BE2C (cell line): ENCODE data around the gene SGPP1.

Source experiments
- DNase-seq: peaks from one replicate; pipeline ENCODE4 v3.0.0-alpha.2; 2020
- H3K27me3 ChIP-seq: fragments of 250-450 bp; sonication (Bioruptor Pico); 2 replicates; pipeline ENCODE4 v1.5.1; 2020; ENCODE audit warnings: mild to moderate bottlenecking
- H3K36me3 ChIP-seq: fragments of 250-450 bp; sonication (Bioruptor Pico); 2 replicates; pipeline ENCODE4 v1.5.1; 2020; ENCODE audit warnings: mild to moderate bottlenecking
- H3K4me1 ChIP-seq: fragments of 250-450 bp; sonication (Bioruptor Pico); 2 replicates; pipeline ENCODE4 v1.5.1; 2020
- H3K4me3 ChIP-seq: 2 replicates; pipeline ENCODE4 v1.5.1; 2011; ENCODE audit warnings: low read depth, low read length
- H3K9me3 ChIP-seq: fragments of 250-450 bp; sonication (Bioruptor Pico); 2 replicates; pipeline ENCODE4 v1.5.1; 2020
- CTCF ChIP-seq: IDR thresholded peaks from 2 replicates; pipeline ENCODE4 v1.5.1; 2012; ENCODE audit warnings: mild to moderate bottlenecking, low read depth, low read length

SGPP1 gene

GRCh38 chr14:63715360-63715759 lies 12.5 kb downstream of the SGPP1 start:
- Histone ChIP-seq H3K27me3 (no peaks in the 10 kb centered on the region), H3K4me1 (0 out of 2 replicates have a peak, but pooled peaks cover 3% of the 10 kb centered on the region), H3K36me3 (no peaks in the 10 kb centered on the region; the same call in none of the 2 replicates), H3K4me3 (no peak overlapping the region), H3K9me3 (peaks cover 7% of the 10 kb centered on the region; the same call in 1 of the 2 replicates)
- no peak for TF ChIP-seq CTCF
- no peak for DNase-seq

GRCh38 chr14:63713764-63714163 lies 14.1 kb downstream of the SGPP1 start:
- no peak for DNase-seq
- Histone ChIP-seq H3K4me3 (no peak overlapping the region), H3K9me3 (peaks cover 7% of the 10 kb centered on the region; the same call in 1 of the 2 replicates), H3K36me3 (no peaks in the 10 kb centered on the region; the same call in 1 of the 2 replicates), H3K27me3 (no peaks in the 10 kb centered on the region), H3K4me1 (0 out of 2 replicates have a peak, but pooled peaks cover 3% of the 10 kb centered on the region)
- no peak for TF ChIP-seq CTCF

DNA sequence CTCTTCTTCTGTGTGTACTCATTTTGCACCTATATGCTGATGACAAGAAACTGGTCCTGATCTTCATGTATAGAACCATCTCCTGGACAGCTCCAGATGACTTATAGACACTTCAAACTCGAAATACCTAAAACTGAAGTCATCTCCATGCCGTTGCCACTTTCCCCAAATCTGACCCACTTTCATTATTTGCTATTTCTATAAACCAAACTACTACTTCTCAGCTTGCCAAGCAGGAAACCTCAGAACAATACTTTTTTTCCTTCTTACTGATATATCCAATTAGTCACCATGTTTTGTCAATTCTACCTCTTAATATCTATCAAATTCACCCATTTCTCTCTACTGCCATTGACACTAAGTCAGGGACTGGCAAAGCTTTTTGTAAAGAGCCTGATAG lies 14.8 kb downstream of the SGPP1 start:
- no peaks in the 10 kb centered on the region for H3K27me3 ChIP-seq
- no peak overlapping the region for H3K4me3 ChIP-seq
- no peak for DNase-seq
- no peaks in the 10 kb centered on the region; the same call in 1 of the 2 replicates for H3K36me3 ChIP-seq
- no peak for TF ChIP-seq CTCF
- H3K4me1 ChIP-seq = 0 out of 2 replicates have a peak, but pooled peaks cover 3% of the 10 kb centered on the region
- H3K9me3 ChIP-seq = peaks cover 7% of the 10 kb centered on the region; the same call in 1 of the 2 replicates

DNA sequence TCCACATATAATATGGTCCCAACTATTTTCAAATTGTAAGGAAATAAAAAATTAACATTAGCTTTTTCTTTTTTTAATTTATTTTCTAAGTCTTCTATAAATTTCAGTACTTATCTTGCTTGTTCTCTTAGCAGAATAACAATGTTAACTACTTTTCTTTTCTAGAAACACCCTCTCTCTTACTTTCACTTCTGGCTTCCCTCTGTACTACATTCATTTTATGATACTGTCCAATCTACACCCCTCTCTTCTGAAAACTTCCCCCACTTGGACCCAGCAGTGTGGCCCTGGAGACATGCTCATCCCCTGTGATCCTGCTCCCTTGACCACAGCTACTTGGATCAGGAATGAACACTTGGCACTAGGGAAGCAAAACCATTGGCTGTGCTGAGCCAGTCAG lies 15.7 kb downstream of the SGPP1 start:
- Histone ChIP-seq H3K27me3 (no peaks in the 10 kb centered on the region), H3K36me3 (no peaks in the 10 kb centered on the region; the same call in 1 of the 2 replicates), H3K4me1 (0 out of 2 replicates have a peak, but pooled peaks cover 3% of the 10 kb centered on the region), H3K9me3 (no peaks in the 10 kb centered on the region), H3K4me3 (no peak overlapping the region)
- no peak for DNase-seq
- no peak for TF ChIP-seq CTCF

DNA sequence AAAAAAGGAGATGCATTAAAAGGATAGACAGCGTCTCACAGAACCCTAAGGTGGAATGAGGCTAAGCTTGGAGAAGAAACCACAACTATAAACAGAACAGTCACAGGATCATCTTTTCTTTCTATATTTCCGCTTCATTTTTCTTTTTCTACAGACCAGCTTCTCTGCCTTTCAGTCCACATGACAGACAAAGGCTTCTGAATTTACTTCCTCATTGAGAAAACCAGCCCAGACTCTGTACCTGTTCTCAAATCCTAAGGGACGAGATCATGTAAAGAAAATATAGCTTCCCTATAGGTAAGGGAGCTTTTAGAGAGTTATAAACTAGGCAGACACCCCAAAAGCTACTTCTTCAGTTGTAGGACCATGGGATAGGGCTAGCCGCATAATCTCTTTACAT lies 17.4 kb downstream of the SGPP1 start:
- H3K4me1 ChIP-seq = 0 out of 2 replicates have a peak, but pooled peaks cover 3% of the 10 kb centered on the region
- H3K27me3 ChIP-seq = no peaks in the 10 kb centered on the region
- TF ChIP-seq CTCF = no peak
- no peak overlapping the region for H3K4me3 ChIP-seq
- no peaks in the 10 kb centered on the region for H3K9me3 ChIP-seq
- H3K36me3 ChIP-seq = no peaks in the 10 kb centered on the region; the same call in 1 of the 2 replicates
- no peak for DNase-seq

DNA sequence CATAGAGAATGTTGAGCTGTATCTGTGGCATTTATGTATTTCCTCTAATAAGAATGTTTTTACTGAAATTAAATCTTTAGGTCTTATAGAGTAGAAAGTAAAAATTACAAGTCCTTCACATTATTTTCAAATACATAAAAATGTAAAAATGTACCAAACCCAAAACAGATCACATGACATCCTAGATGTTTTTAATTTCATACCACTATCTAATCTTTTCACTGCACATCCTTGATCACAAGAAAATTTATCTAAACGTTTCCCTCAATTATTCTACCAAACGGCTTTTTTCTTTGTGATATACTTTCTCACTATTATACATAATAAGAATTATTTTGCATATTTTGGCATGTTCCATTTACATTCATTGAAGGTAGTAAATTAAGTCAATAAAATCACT lies 18.3 kb downstream of the SGPP1 start:
- DNase-seq = no peak
- 0 out of 2 replicates have a peak, but pooled peaks cover 3% of the 10 kb centered on the region for H3K4me1 ChIP-seq
- H3K9me3 ChIP-seq = no peaks in the 10 kb centered on the region
- no peaks in the 10 kb centered on the region for H3K27me3 ChIP-seq
- TF ChIP-seq CTCF = no peak
- no peaks in the 10 kb centered on the region; the same call in 1 of the 2 replicates for H3K36me3 ChIP-seq
- H3K4me3 ChIP-seq = no peak overlapping the region
